ENCODE data around the gene SSBP3.

The SSBP3 gene

GRCh38 chr1:54404939-54405897, 976 bp downstream of the SSBP3 start:
- TF ChIP-seq, protein P1, sequence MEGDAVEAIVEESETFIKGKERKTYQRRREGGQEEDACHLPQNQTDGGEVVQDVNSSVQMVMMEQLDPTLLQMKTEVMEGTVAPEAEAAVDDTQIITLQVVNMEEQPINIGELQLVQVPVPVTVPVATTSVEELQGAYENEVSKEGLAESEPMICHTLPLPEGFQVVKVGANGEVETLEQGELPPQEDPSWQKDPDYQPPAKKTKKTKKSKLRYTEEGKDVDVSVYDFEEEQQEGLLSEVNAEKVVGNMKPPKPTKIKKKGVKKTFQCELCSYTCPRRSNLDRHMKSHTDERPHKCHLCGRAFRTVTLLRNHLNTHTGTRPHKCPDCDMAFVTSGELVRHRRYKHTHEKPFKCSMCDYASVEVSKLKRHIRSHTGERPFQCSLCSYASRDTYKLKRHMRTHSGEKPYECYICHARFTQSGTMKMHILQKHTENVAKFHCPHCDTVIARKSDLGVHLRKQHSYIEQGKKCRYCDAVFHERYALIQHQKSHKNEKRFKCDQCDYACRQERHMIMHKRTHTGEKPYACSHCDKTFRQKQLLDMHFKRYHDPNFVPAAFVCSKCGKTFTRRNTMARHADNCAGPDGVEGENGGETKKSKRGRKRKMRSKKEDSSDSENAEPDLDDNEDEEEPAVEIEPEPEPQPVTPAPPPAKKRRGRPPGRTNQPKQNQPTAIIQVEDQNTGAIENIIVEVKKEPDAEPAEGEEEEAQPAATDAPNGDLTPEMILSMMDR (IDR thresholded peaks at IDR 0.05; ENCODE audit: low read length, missing control alignments): no peak
- no peak for DNase-seq (ENCODE audit: low read depth)

DNA sequence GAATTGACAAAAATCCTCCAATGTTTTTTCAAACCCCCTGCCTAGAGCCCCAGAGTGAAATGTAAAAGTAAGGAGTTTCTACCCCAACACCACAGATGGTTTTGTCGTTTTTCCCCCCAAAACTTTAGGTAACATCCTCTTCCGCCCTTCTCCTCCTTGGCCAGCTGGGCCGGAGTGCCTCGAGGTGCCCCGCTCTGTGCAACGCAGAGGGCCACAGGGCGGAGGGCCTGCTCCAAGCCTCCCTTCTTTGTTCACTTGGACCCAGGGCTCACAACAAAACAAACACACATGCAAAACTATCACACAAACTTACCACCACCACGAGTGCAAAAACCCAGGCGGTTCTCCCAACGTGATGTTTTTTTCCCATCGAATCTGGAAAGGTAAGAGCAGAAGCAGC, 1.9 kb downstream of the SSBP3 start:
- TF ChIP-seq, protein P1 (IDR thresholded peaks at IDR 0.05; ENCODE audit: low read length, missing control alignments): no peak
- no peak for DNase-seq (ENCODE audit: low read depth)
- H3K4me3 ChIP-seq (replicated peaks; ENCODE audit: low read depth, low read length): peak overlapping the region; percentile 61

More at GRCh38 chr1:54404939-54405897, 976 bp downstream of the SSBP3 start:
- peak overlapping the region; percentile 61 for H3K4me3 ChIP-seq (replicated peaks; ENCODE audit: low read depth, low read length)

GRCh38 chr1:54403808-54404261, 2.4 kb downstream of the SSBP3 start:
- peak; percentile 54 for DNase-seq (ENCODE audit: low read depth)
- TF ChIP-seq, protein P1 (IDR thresholded peaks at IDR 0.05; ENCODE audit: low read length, missing control alignments): no peak
- H3K4me3 ChIP-seq (replicated peaks; ENCODE audit: low read depth, low read length): peak overlapping the region; percentile 61

DNA sequence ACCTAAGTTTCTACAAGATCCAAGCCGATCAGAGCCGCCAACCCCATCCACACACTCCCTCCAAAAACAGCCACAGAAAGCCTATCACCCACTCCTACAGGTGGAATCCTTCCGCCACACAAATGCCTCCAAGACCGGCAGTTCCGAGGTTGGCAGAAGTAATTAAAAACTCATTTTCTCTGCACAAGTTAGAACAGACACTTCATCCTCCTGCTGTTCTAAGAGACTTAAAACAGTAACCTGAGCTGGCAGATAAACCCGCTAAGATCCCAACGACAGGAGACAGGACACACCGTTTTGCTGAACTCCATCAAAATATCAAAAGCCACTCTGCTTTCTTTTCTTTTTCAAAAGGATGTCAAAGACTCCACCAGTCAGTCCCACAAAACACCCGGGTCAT, 2.8 kb downstream of the SSBP3 start:
- TF ChIP-seq, protein P1 (IDR thresholded peaks at IDR 0.05; ENCODE audit: low read length, missing control alignments): no peak
- DNase-seq (ENCODE audit: low read depth): no peak
- H3K4me3 ChIP-seq (replicated peaks; ENCODE audit: low read depth, low read length): peak overlapping the region; percentile 61

DNA sequence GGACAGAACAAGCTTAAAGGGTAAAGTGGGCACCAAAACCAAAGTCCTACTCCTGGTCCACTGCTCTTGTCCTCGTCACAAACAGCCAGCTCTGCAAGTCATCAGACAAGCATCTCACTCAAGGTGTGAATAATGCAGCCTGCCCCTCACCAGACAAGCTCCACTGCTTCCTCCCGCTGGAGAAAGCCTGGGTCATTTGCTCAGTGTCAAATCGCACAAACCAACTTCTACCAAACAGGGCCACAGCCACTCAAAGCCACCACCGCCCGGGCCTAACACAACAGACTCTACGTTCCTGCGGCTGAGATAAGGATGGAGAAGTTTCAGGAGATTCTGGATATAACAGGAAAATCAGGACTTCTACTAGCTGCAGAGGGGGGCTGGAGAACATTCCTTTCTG, 3.3 kb downstream of the SSBP3 start:
- TF ChIP-seq, protein P1 (IDR thresholded peaks at IDR 0.05; ENCODE audit: low read length, missing control alignments): no peak
- no peak for DNase-seq (ENCODE audit: low read depth)

DNA sequence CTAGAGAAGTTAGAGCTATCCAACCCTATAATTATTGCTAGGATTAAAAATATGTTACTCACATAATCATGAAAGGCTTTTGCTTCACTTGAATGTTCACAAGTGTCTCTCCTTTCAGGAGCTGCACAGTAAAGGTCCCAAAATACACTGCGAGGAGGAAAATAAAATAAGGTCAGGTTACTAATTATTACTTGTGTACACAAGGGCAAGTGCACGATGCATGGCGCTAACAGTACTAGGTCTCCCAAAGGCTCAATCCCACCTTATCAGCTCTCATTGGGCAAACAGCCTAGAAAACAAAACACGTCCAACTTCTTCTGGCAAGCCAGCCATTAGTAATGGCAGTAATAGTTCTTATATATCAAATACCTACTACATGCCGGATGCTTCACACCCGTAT, 4.4 kb downstream of the SSBP3 start:
- H3K4me3 ChIP-seq (replicated peaks; ENCODE audit: low read depth, low read length): no peak overlapping the region
- TF ChIP-seq, protein P1 (IDR thresholded peaks at IDR 0.05; ENCODE audit: low read length, missing control alignments): no peak
- no peak for DNase-seq (ENCODE audit: low read depth)

More for the DNA sequence above, 3.3 kb downstream of the SSBP3 start:
- no peak overlapping the region for H3K4me3 ChIP-seq (replicated peaks; ENCODE audit: low read depth, low read length)

Measured in fibroblast of pulmonary artery (primary cell).